H1 (cell line): ENCODE data around the gene LPAR2. TPM values are rescaled to one million over a fixed set of nuclear protein-coding genes. Genes with fewer than 3 reads are reported as not detected.

Source experiments
- CTCF ChIA-PET: fragments of 300-600 bp; sonication (Branson Sonifier 250); formaldehyde crosslinking; loops from one replicate; lab custom pipeline; 2021; ENCODE audit not compliant: partially characterized antibody; lab: Charles Lee
- POLR2A ChIA-PET: fragments of 300-600 bp; sonication (Branson Sonifier 250); formaldehyde crosslinking; loops from one replicate; lab custom pipeline; 2021; ENCODE audit warnings: inconsistent platforms; ENCODE audit not compliant: partially characterized antibody; lab: Charles Lee
- DNase-seq, 2 experiments: peaks; one replicate each; pipeline versions ENCODE4 v3.0.0 to v3.0.0-alpha.2; 2010 to 2022; ENCODE audit warnings: low spot score in 2 of 2, low read depth in 1 of 2, mixed read lengths in 1 of 2
- FAIRE-seq: peaks from 2 replicates; lab custom pipeline; 2011; peaks lifted over from hg19 to GRCh38; lab: Jason Lieb, UNC
- H2AFZ ChIP-seq: 2 replicates; pipeline ENCODE4 v1.8.1; 2012; ENCODE audit warnings: low read length, inconsistent platforms
- H2AK5ac ChIP-seq: 2 replicates; pipeline ENCODE4 v1.6.1; 2013; ENCODE audit warnings: low read depth, low read length
- H2BK120ac ChIP-seq: replicated peaks from 2 replicates; pipeline ENCODE3; 2013; ENCODE audit warnings: low read depth, low read length, inconsistent platforms
- H2BK12ac ChIP-seq: 2 replicates; pipeline ENCODE4 v1.6.1; 2013; ENCODE audit warnings: low read depth, low read length
- H2BK15ac ChIP-seq: 2 replicates; pipeline ENCODE4 v1.6.1; 2013; ENCODE audit warnings: low read length
- H2BK20ac ChIP-seq: 2 replicates; pipeline ENCODE4 v1.6.1; 2013; ENCODE audit warnings: low read length
- H2BK5ac ChIP-seq: 2 replicates; pipeline ENCODE4 v1.6.1; 2013; ENCODE audit warnings: low read depth, low read length
- H3K14ac ChIP-seq: 2 replicates; pipeline ENCODE4 v1.6.1; 2013; ENCODE audit warnings: inconsistent platforms; ENCODE audit not compliant: insufficient read length
- H3K18ac ChIP-seq: 2 replicates; pipeline ENCODE4 v1.6.1; 2013; ENCODE audit warnings: low read length; ENCODE audit errors: extremely low read depth
- H3K23ac ChIP-seq: 2 replicates; pipeline ENCODE4 v1.6.1; 2013; ENCODE audit warnings: inconsistent platforms; ENCODE audit not compliant: insufficient read length
- H3K23me2 ChIP-seq: 2 replicates; pipeline ENCODE4 v1.6.1; 2013; ENCODE audit warnings: low read depth, low read length
- H3K27ac ChIP-seq: 2 replicates; pipeline ENCODE4 v1.6.1; 2011; ENCODE audit warnings: low read depth, low read length, inconsistent platforms
- H3K27me3 ChIP-seq, 4 experiments: replicated peaks in 1 of 4; 1 replicate in 1 of 4; 2 replicates in 3 of 4; pipeline versions ENCODE4 v1.6.1 to v1.8.1; 2011 to 2013; ENCODE audit warnings: low read length in 3 of 4, mild to moderate bottlenecking in 3 of 4, inconsistent platforms in 2 of 4, mixed read lengths in 2 of 4, moderate library complexity in 1 of 4; ENCODE audit not compliant: control insufficient read depth in 3 of 4, insufficient read depth in 3 of 4; ENCODE audit errors: extremely low read depth in 1 of 4
- H3K36me3 ChIP-seq, 4 experiments: 2 replicates each; pipeline versions ENCODE4 v1.6.1 to v1.8.1; 2011 to 2013; ENCODE audit warnings: mild to moderate bottlenecking in 4 of 4, low read length in 3 of 4, moderate library complexity in 2 of 4, control low read depth in 1 of 4, inconsistent platforms in 1 of 4; ENCODE audit not compliant: insufficient read depth in 4 of 4, control insufficient read depth in 2 of 4
- H3K4ac ChIP-seq: replicated peaks from 2 replicates; pipeline ENCODE3; 2013; ENCODE audit warnings: low read length, low read depth, mixed read lengths, inconsistent platforms; ENCODE audit not compliant: insufficient read length
- H3K4me1 ChIP-seq, 4 experiments: replicated peaks in 1 of 4; 1 replicate in 1 of 4; 2 replicates in 3 of 4; pipeline versions ENCODE4 v1.6.1 to v1.8.1; 2011 to 2013; ENCODE audit warnings: low read length in 3 of 4, inconsistent platforms in 2 of 4, mixed read lengths in 1 of 4; ENCODE audit not compliant: insufficient read depth in 4 of 4, control insufficient read depth in 3 of 4
- H3K4me2 ChIP-seq, 2 experiments: 2 replicates each; pipeline versions ENCODE4 v1.6.1 to v1.8.1; 2011 to 2013; ENCODE audit warnings: low read depth in 2 of 2, low read length in 2 of 2, control low read depth in 1 of 2, inconsistent platforms in 1 of 2, mild to moderate bottlenecking in 1 of 2; ENCODE audit not compliant: insufficient read depth in 1 of 2
- H3K4me3 ChIP-seq, 4 experiments: fragments of 200-600, 300-600 bp in 1 of 4; sonication (generic), shearing (Covaris generic), sonication (Bioruptor Twin) in 1 of 4; 2 replicates each; pipeline versions ENCODE4 v1.5.1 to v1.8.1; 2011 to 2016; ENCODE audit warnings: low read length in 4 of 4, low read depth in 3 of 4, control low read depth in 2 of 4, inconsistent platforms in 2 of 4, mild to moderate bottlenecking in 2 of 4, mixed read lengths in 1 of 4, moderate library complexity in 1 of 4; ENCODE audit not compliant: insufficient read depth in 2 of 4; ENCODE audit errors: extremely low read depth in 1 of 4
- H3K56ac ChIP-seq: replicated peaks from 2 replicates; pipeline ENCODE3; 2013; ENCODE audit warnings: low read depth, mild to moderate bottlenecking, mixed read lengths, low read length, inconsistent platforms; ENCODE audit not compliant: insufficient read length
- H3K79me1 ChIP-seq: 2 replicates; pipeline ENCODE4 v1.6.1; 2013; ENCODE audit warnings: low read depth, low read length, control low read depth
- H3K79me2 ChIP-seq, 2 experiments: 2 replicates each; pipeline versions ENCODE4 v1.6.1 to v1.8.1; 2012 to 2013; ENCODE audit warnings: low read length in 2 of 2, mild to moderate bottlenecking in 2 of 2, inconsistent platforms in 1 of 2; ENCODE audit not compliant: insufficient read depth in 2 of 2, control insufficient read depth in 1 of 2
- H3K9ac ChIP-seq, 4 experiments: replicated peaks in 1 of 4; 1 replicate in 1 of 4; 2 replicates in 3 of 4; pipeline versions ENCODE4 v1.6.1 to v1.8.1; 2011 to 2013; ENCODE audit warnings: low read depth in 3 of 4, low read length in 3 of 4, control low read depth in 2 of 4, mild to moderate bottlenecking in 2 of 4, moderate library complexity in 2 of 4, inconsistent platforms in 1 of 4; ENCODE audit errors: extremely low read depth in 1 of 4
- H3K9me3 ChIP-seq, 2 experiments: 2 replicates each; pipeline versions ENCODE4 v1.6.1 to v1.8.1; 2012 to 2013; ENCODE audit warnings: mild to moderate bottlenecking in 2 of 2, moderate library complexity in 2 of 2, control low read depth in 1 of 2, inconsistent platforms in 1 of 2, low read depth in 1 of 2, low read length in 1 of 2, mixed read lengths in 1 of 2; ENCODE audit not compliant: insufficient read depth in 2 of 2
- H4K20me1 ChIP-seq, 2 experiments: replicated peaks in 1 of 2; 2 replicates each; pipeline versions ENCODE3 to v1.8.1; 2011 to 2013; ENCODE audit warnings: inconsistent platforms in 2 of 2, low read length in 2 of 2, mild to moderate bottlenecking in 1 of 2; ENCODE audit not compliant: insufficient read depth in 2 of 2, control insufficient read depth in 1 of 2
- H4K5ac ChIP-seq: 2 replicates; pipeline ENCODE4 v1.6.1; 2013; ENCODE audit warnings: low read length, low read depth, mixed read lengths, inconsistent platforms; ENCODE audit not compliant: insufficient read length
- H4K8ac ChIP-seq: 2 replicates; pipeline ENCODE4 v1.8.0; 2013; ENCODE audit warnings: mild to moderate bottlenecking, moderate library complexity, low read length, inconsistent platforms; ENCODE audit not compliant: insufficient read depth; ENCODE audit errors: extremely low read depth
- H4K91ac ChIP-seq: replicated peaks from 2 replicates; pipeline ENCODE3; 2013; ENCODE audit warnings: low read length, mixed read lengths, inconsistent platforms; ENCODE audit not compliant: insufficient read length
- ASH2L ChIP-seq: fragments of 200-600, 300-600 bp; sonication (generic); IDR thresholded peaks from one replicate; pipeline ENCODE4 v1.7.1; 2017; ENCODE audit warnings: low read length
- E2F6 ChIP-seq: IDR thresholded peaks from 2 replicates; pipeline ENCODE4 v1.6.1; 2012; ENCODE audit warnings: inconsistent platforms
- NANOG ChIP-seq: IDR thresholded peaks from 2 replicates; pipeline ENCODE4 v1.6.1; 2011; ENCODE audit warnings: low read length, low read depth, mild to moderate bottlenecking, inconsistent platforms; ENCODE audit not compliant: insufficient read depth, poor library complexity, severe bottlenecking
- RAD21 ChIP-seq, 2 experiments: IDR thresholded peaks in 1 of 2; conservative IDR thresholded peaks in 1 of 2; 2 replicates each; pipeline ENCODE4 v1.6.1; 2011; ENCODE audit warnings: low read depth in 2 of 2, low read length in 2 of 2, improper control_type of control experiment in 1 of 2, inconsistent platforms in 1 of 2, mild to moderate bottlenecking in 1 of 2, moderate library complexity in 1 of 2
- RXRA ChIP-seq: IDR thresholded peaks from 2 replicates; pipeline ENCODE4 v1.6.1; 2011; ENCODE audit warnings: low read depth, mild to moderate bottlenecking, low read length, moderate library complexity; ENCODE audit not compliant: insufficient read depth
- SUZ12 ChIP-seq: fragments of 200-600 bp; sonication (generic); IDR thresholded peaks from 2 replicates; pipeline ENCODE4 v1.6.1; 2012; ENCODE audit warnings: mild to moderate bottlenecking, inconsistent platforms, low read length, moderate library complexity, mixed read lengths
- TAF1 ChIP-seq: IDR thresholded peaks from 2 replicates; pipeline ENCODE4 v1.6.1; 2011; ENCODE audit warnings: mild to moderate bottlenecking, low read depth, low read length
- TBP ChIP-seq: IDR thresholded peaks from 2 replicates; pipeline ENCODE4 v1.6.1; 2011; ENCODE audit warnings: low read depth, low read length, improper control_type of control experiment
- WGBS, 2 experiments: shearing (Covaris generic) in 1 of 2; methylation state at CpG; one replicate each; pipeline versions ENCODE4 v1.1.6 to v1.1.7; 2013 to 2015; ENCODE audit warnings: low lambda C conversion rate in 2 of 2, mixed read lengths in 2 of 2, inconsistent platforms in 1 of 2, low coverage in 1 of 2, missing lambda C conversion rate in 1 of 2; ENCODE audit not compliant: insufficient replicate concordance in 2 of 2, insufficient coverage in 1 of 2, insufficient read length in 1 of 2; ENCODE audit errors: extremely low coverage in 1 of 2, missing lambda C conversion rate in 1 of 2; 5-methylcytosine and 5-hydroxymethylcytosine counted together
- polyA plus RNA-seq, 7 experiments: library from polyadenylated mRNA; depleted of rRNA in 3 of 7; stranded (reverse) in 5 of 7; unstranded in 2 of 7; fragments of >200 nt in 5 of 7; fragments of 200-250 nt in 2 of 7; gene quantifications; 1 replicate in 5 of 7; 2 replicates in 1 of 7; 4 replicates in 1 of 7; pipeline versions ENCODE4 v1.2.1 to v1.2.3, GENCODE V29; 2011 to 2013; ENCODE audit warnings: missing spikeins in 2 of 7, mixed read lengths in 2 of 7
- total RNA-seq: library from RNA; stranded (reverse); fragmentation: NEBNext Ultra II Directional; extraction: Animal tissue kit (Norgen Biotek cat#: 25700); gene quantifications from 2 replicates; pipeline ENCODE4 v1.2.1, GENCODE V29; 2021

The LPAR2 gene
- total and polyA plus RNA-seq, 2 of the 8 experiments (the other 6 are each of a cell fraction or from before 2014, with no cell fraction given), result 47.6 to 70.2 TPM

- Histone ChIP-seq H4K5ac (no peak within 1 kb of the TSS), H3K9ac (peak within 1 kb of the TSS in 3 of 4 experiments; percentile 56 to 64 (median 59); a peak in 6 of 7 replicates), H2AK5ac (peak within 1 kb of the TSS; percentile 70; the same call in 1 of the 2 replicates), H3K23ac (no peak within 1 kb of the TSS), H3K27me3 (no peaks in the 10 kb centered on the region), H3K79me1 (no peaks in the 10 kb centered on the region), H4K8ac (peak within 1 kb of the TSS; percentile 97), H3K4me1 (peaks cover 0 to 3% (median 2%) of the 10 kb centered on the region in 4 experiments; a peak in 2 of 7 replicates), H3K56ac (peak within 1 kb of the TSS; percentile 24), H2AFZ (peak within 1 kb of the TSS; percentile 69; the same call in 1 of the 2 replicates), H4K20me1 (peaks cover 3 to 5% of the 10 kb centered on the region in 2 experiments), H3K23me2 (peaks cover 4% of the 10 kb centered on the region; the same call in 1 of the 2 replicates), H4K91ac (peak within 1 kb of the TSS; percentile 31), H3K79me2 (no peaks in the 10 kb centered on the region), H2BK12ac (0 out of 2 replicates have a peak within 1 kb of the TSS, but pooled peaks have one; percentile 17), H3K9me3 (no peaks in the 10 kb centered on the region), H3K36me3 (peaks cover 10 to 31% (median 23%) of the 10 kb centered on the region in 4 experiments), H2BK5ac (peak within 1 kb of the TSS; percentile 71), H2BK20ac (no peak within 1 kb of the TSS), H2BK120ac (no peak within 1 kb of the TSS), H2BK15ac (peak within 1 kb of the TSS; percentile 81; the same call in 1 of the 2 replicates), H3K4ac (peak within 1 kb of the TSS; percentile 25), H3K4me3 (peak within 1 kb of the TSS; percentile 77 to 85 (median 80)), H3K14ac (no peak within 1 kb of the TSS), H3K27ac (peak within 1 kb of the TSS; percentile 78), H3K18ac (peak within 1 kb of the TSS; percentile 78), H3K4me2 (peak within 1 kb of the TSS; percentile 72 to 85)
- FAIRE-seq, result no peak
- POLR2A ChIA-PET, result interaction anchor here (0.7 to 2.5 kb wide), 17 partner anchors 9 to 113 kb away, joined by 3 to 13 read pairs (median 4); partner anchors contain the start of gene LPAR2
- 2% methylated on average over 14 of the region's 50 CpGs; no CpG with 5 or more reads in 1 of the 2 experiments for WGBS, 2 experiments
- CTCF ChIA-PET, result interaction anchor here (0.6 to 3.1 kb wide), 24 partner anchors 10 to 247 kb away, joined by 3 to 44 read pairs (median 4); no protein-coding TSS in a partner anchor
- peak in 1 of 2 experiments; percentile 99 for DNase-seq
- TF ChIP-seq SUZ12 (no peak), RAD21 (IDR thresholded peaks at IDR 0.05 in 1 of 2, conservative IDR thresholded peaks at IDR 0.05 in 1 of 2; ENCODE audit: low read depth in 2 of 2, low read length in 2 of 2) (peak; percentile 85 to 94), NANOG (no peak), TBP (peak; percentile 39; the same call in 1 of the 2 replicates), ASH2L (peak; percentile 40), TAF1 (peak; percentile 57; the same call in 1 of the 2 replicates), E2F6 (no peak), RXRA (no peak)
These were observed 15.4 kb upstream of the LPAR2 start, which contains the start of gene GMIP for GRCh38 chr19:19643158-19644053. Gene GMIP, minus strand, starts transcription at chr19:19643657. Its CDS starts 128 bp downstream, at chr19:19643529.
